SK-N-SH (cell line): ENCODE measurements around the gene TXN2.

Experiments used
- EZH2phosphoT487 ChIP-seq: fragments of 200-600 bp; sonication (generic); IDR thresholded peaks from 2 replicates; pipeline ENCODE4 v1.6.1; 2017; ENCODE audit warnings: low read depth, mixed run types, mild to moderate bottlenecking, antibody characterized with exemption, moderate library complexity, borderline replicate concordance
- JUND ChIP-seq: IDR thresholded peaks from 2 replicates; pipeline ENCODE4 v1.4.0; 2012
- POLR2AphosphoS5 ChIP-seq: IDR thresholded peaks from 2 replicates; pipeline ENCODE4 v1.6.1; 2012; ENCODE audit warnings: low read depth, low read length
- RAD21 ChIP-seq: IDR thresholded peaks from 2 replicates; pipeline ENCODE4 v1.6.1; 2012; ENCODE audit warnings: mild to moderate bottlenecking, low read length
- SIN3A ChIP-seq: IDR thresholded peaks from 2 replicates; pipeline ENCODE4 v1.6.1; 2012; ENCODE audit warnings: low read depth, mild to moderate bottlenecking, low read length, moderate library complexity, borderline replicate concordance
- SMC3 ChIP-seq: IDR thresholded peaks from 2 replicates; pipeline ENCODE4 v1.6.1; 2012; ENCODE audit warnings: low read depth, low read length, improper control_type of control experiment
- YY1 ChIP-seq: IDR thresholded peaks from 2 replicates; pipeline ENCODE4 v1.4.0; 2012; ENCODE audit warnings: low read depth, mild to moderate bottlenecking
- TF ChIP-seq, protein P1 (sequence below): IDR thresholded peaks from 2 replicates; pipeline ENCODE4 v1.4.0; 2012; ENCODE audit warnings: low read depth
- TF ChIP-seq, protein P2 (sequence below): IDR thresholded peaks from 2 replicates; pipeline ENCODE4 v1.4.0; 2012; ENCODE audit warnings: low read depth, borderline replicate concordance
- TF ChIP-seq, protein P3 (sequence below): fragments of 200-600 bp; sonication (generic); IDR thresholded peaks from 2 replicates; pipeline ENCODE4 v1.6.1; 2017; ENCODE audit warnings: antibody characterized with exemption, mild to moderate bottlenecking, moderate library complexity
- TF ChIP-seq, protein P4 (sequence below): fragments of 150-350 bp; IDR thresholded peaks from 2 replicates; pipeline ENCODE4 v1.6.1; 2017; ENCODE audit warnings: antibody characterized with exemption, low read length, low read depth, borderline replicate concordance

DNA sequence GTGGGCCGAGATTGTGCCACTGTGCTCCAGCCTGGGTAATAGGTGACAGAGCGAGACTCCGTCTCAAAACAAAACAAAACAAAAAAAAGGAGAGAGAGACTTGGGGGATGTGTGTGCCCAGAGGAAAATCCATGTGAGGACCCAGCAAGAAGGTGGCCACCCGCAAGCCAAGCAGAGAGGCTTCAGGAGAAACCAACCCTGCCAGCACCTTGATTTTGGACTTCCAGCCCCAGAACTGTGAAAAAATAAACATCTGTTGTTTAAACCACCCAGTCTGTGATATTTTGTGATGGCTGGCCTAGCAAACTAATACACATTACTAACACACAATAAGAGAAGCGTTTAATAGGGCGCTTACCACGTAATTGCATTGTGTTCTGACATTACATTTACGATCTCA is 21.2 kb downstream of the TXN2 start:
- TF ChIP-seq EZH2phosphoT487 (no peak), POLR2AphosphoS5 (no peak), RAD21 (no peak), JUND (no peak), SIN3A (no peak), SMC3 (no peak), YY1 (no peak)
- TF ChIP-seq, protein P1, sequence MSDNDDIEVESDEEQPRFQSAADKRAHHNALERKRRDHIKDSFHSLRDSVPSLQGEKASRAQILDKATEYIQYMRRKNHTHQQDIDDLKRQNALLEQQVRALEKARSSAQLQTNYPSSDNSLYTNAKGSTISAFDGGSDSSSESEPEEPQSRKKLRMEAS = no peak
- TF ChIP-seq, protein P2, sequence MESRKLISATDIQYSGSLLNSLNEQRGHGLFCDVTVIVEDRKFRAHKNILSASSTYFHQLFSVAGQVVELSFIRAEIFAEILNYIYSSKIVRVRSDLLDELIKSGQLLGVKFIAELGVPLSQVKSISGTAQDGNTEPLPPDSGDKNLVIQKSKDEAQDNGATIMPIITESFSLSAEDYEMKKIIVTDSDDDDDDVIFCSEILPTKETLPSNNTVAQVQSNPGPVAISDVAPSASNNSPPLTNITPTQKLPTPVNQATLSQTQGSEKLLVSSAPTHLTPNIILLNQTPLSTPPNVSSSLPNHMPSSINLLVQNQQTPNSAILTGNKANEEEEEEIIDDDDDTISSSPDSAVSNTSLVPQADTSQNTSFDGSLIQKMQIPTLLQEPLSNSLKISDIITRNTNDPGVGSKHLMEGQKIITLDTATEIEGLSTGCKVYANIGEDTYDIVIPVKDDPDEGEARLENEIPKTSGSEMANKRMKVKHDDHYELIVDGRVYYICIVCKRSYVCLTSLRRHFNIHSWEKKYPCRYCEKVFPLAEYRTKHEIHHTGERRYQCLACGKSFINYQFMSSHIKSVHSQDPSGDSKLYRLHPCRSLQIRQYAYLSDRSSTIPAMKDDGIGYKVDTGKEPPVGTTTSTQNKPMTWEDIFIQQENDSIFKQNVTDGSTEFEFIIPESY = no peak
- TF ChIP-seq, protein P3, sequence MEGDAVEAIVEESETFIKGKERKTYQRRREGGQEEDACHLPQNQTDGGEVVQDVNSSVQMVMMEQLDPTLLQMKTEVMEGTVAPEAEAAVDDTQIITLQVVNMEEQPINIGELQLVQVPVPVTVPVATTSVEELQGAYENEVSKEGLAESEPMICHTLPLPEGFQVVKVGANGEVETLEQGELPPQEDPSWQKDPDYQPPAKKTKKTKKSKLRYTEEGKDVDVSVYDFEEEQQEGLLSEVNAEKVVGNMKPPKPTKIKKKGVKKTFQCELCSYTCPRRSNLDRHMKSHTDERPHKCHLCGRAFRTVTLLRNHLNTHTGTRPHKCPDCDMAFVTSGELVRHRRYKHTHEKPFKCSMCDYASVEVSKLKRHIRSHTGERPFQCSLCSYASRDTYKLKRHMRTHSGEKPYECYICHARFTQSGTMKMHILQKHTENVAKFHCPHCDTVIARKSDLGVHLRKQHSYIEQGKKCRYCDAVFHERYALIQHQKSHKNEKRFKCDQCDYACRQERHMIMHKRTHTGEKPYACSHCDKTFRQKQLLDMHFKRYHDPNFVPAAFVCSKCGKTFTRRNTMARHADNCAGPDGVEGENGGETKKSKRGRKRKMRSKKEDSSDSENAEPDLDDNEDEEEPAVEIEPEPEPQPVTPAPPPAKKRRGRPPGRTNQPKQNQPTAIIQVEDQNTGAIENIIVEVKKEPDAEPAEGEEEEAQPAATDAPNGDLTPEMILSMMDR = no peak
- TF ChIP-seq, protein P4, sequence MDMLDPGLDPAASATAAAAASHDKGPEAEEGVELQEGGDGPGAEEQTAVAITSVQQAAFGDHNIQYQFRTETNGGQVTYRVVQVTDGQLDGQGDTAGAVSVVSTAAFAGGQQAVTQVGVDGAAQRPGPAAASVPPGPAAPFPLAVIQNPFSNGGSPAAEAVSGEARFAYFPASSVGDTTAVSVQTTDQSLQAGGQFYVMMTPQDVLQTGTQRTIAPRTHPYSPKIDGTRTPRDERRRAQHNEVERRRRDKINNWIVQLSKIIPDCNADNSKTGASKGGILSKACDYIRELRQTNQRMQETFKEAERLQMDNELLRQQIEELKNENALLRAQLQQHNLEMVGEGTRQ = no peak
